HG03095 (cell line): ENCODE measurements around the gene LSAMP.

Experiments
- ATAC-seq: cut with Tn5 transposase; IDR thresholded peaks from one replicate; pipeline ENCODE4 v1.9.1; 2021; ENCODE audit warnings: moderate library complexity; ENCODE audit not compliant: unreplicated experiment

LSAMP gene

GRCh38 chr3:115982108-115982507 lies 463.2 kb downstream of the LSAMP start:
- ATAC-seq: no peak

- ATAC-seq: peak; percentile 46
Measured at GRCh38 chr3:115980709-115981108, 464.6 kb downstream of the LSAMP start.

- no peak for ATAC-seq
Measured at GRCh38 chr3:115977866-115978265, 467.4 kb downstream of the LSAMP start.

- no peak for ATAC-seq
Measured at GRCh38 chr3:115975796-115976195, 469.5 kb downstream of the LSAMP start.

- peak; percentile 70 for ATAC-seq
Measured at GRCh38 chr3:115975353-115975752, 469.9 kb downstream of the LSAMP start.

DNA sequence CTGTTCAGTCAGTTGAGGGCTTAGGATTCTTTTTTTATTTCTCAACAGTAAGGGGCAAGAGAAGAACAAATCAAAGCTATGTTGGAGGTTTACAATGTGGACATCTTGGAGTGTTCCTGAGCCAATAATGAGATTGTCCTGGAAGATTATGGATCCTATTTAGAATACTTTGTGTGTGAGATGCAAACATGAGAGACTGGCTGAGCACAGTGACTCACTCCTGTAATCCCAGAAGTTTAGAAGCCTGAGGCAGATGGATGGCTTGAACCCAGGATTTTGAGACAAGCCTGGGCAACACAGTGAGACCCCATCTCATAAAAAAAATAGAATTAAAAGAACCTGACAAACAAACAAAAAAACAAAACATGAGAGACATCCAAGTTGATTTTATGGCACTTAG lies 470.3 kb downstream of the LSAMP start:
- no peak for ATAC-seq

GRCh38 chr3:115968871-115969270 lies 476.4 kb downstream of the LSAMP start:
- no peak for ATAC-seq

GRCh38 chr3:115961380-115961779 lies 483.9 kb downstream of the LSAMP start:
- ATAC-seq: no peak

DNA sequence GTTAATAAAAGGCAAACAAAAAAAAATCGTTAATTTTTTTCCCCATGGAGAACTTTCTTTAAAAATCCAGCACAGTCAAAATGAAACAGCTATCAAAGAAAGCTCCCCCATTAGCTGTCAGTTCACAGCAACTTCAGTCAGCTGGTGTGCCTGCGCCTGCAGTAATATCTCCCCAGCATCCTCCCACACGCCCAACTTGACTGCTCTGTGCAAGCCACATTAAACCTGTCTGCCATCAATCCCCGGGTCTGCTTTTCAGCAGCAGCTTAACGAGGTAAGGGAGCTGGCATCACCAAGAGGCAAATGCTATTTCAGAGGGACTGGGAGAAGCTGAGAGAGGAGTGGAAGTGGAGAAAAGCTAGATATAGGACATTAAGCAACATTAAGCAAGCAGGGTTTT lies 484.5 kb downstream of the LSAMP start:
- ATAC-seq: peak; percentile 74

DNA sequence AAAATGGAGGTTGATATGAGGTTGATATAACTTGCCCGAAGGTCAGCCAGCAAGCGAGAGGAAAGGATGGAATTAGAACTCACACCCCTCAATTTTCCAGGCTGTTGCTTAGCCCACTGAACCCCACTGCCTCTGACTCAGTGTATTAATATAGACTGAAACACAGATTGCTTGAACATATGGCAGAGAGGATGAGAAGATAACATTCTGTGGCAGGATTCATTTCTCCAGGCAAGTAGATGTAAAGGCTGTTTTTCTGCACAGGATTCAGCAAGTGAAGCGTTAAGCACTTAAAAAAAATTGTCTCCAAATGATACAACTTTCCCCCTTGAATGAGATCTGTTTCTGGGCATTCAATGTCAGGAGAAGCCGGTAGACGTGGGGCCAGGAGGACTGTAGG lies 486.8 kb downstream of the LSAMP start:
- ATAC-seq: no peak

DNA sequence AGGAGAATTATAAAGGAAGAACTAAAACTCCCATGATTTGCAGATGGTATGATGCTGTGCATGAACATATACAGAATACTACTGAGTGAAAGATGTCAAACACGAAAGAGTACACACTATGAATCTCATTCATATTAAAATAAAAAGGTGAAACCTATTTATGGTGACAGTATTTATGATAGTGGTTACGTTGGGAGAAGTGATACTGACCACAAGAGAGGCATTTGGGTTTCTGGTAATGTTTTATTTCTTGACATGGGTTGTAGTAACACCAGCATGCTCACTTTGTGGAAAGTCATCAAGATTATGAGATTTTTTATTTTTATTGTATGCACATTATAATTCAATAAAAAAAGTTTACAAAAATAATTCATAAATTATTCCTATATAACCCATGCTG lies 498.0 kb downstream of the LSAMP start:
- ATAC-seq: no peak

DNA sequence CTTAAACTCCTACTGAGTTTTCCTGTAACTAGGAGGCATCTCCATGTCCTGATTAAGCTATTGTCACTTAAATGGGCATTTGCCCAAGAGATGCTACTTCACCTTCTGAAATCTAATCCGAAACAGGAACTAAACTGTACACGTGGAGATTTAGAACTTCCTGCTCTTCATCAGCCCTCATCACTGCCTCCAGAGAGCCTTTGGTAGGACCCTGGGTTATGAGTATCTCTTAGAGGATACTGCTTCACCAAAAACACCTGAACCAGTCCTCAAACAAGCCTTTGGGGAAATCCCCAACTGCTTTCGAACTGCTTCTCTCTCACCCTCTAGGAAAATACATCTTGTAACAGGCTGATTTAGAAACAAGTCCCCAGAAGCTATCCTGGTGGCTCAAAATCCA lies 501.7 kb downstream of the LSAMP start:
- ATAC-seq: peak; percentile 55

DNA sequence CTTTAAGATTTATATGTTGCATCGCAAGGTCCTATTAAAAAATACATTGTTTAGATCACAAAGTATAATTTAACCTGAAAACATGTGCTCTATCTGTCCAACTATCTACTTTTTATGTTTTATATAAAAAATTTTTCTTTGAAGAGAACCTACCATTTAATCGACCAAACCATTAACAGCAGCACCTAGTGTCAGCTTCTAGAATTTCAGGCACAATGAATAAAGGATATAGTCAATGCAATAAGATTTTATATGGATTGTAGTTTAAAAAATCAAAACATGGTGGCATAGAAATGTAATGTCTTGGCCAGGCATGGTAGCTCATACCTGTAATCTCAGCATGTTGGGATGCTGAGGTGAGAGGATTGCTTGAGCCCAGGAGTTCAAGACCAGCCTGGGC lies 508.2 kb downstream of the LSAMP start:
- no peak for ATAC-seq

GRCh38 chr3:115932807-115933206 lies 512.5 kb downstream of the LSAMP start:
- ATAC-seq: peak; percentile 66

DNA sequence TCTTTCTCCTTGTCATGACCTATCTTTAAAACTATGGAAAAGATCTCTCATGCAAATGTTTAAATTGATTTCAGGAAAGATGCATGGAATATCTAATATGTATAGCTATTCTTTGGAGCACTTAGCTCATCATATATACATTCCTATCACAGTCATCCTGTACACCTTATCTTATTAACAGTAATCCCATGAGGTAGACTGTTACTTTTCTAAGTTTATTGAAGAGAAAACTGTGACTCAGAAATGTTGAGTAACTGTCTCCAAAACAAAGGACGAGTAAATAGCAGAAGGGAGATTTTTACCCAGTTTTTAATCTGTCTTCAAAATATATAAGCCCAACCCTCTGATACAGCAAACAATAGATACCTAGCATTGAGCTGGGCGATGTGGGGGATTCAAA lies 513.7 kb downstream of the LSAMP start:
- no peak for ATAC-seq

- ATAC-seq: no peak
Measured at GRCh38 chr3:115930922-115931321, 514.4 kb downstream of the LSAMP start.

DNA sequence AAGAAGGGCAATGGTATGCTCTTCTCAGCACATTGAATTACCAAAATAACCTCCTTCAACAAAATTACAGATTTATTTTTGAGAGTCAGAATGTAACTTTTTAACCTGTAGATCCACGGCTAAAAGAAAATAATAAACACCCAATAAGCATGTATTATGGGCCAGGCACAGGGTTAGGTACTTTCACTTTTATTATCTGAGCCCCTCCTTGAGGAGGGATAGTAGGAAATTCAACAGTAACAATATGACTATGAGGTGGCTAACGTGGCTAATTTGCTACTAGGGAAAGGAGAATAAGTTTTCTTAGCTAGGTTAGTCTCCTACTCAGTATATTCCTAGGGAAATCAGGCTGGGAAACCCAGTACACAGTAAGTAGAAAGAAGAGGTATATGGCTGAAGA lies 515.1 kb downstream of the LSAMP start:
- no peak for ATAC-seq

GRCh38 chr3:115928376-115928775 lies 516.9 kb downstream of the LSAMP start:
- ATAC-seq: no peak

GRCh38 chr3:115927197-115927596 lies 518.1 kb downstream of the LSAMP start:
- ATAC-seq: no peak

DNA sequence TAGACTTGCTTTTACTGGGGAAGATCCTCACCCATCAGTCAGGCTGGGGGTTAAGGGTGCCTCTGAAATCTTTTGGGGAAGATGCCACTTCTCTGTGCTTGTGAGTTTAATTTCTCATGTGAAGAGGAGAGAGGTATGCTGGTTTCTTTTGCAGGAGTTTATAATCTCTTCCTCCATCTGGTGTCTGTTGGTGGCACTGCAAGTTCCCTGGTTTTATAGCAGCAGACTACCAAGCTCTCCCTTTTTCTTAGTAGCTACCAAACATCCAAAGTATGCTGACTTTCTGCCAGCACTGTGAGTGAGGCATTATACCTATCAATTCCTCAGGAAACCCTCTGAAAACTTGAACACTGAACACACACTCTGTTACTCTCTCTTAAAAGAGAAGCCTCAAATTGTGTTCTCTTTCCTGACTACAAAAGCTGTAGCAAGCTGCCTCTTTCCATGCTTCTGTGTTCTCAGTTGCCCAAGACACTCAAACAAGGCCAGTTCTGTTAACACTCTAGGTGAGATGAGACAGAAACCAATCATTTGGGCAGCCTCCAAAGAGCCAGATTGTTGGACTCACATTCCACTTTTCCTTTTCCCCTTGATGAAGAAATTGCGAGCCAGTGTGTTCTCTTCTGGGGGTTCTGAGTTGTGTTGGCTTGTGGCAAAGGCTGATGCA lies 522.5 kb downstream of the LSAMP start:
- no peak for ATAC-seq

DNA sequence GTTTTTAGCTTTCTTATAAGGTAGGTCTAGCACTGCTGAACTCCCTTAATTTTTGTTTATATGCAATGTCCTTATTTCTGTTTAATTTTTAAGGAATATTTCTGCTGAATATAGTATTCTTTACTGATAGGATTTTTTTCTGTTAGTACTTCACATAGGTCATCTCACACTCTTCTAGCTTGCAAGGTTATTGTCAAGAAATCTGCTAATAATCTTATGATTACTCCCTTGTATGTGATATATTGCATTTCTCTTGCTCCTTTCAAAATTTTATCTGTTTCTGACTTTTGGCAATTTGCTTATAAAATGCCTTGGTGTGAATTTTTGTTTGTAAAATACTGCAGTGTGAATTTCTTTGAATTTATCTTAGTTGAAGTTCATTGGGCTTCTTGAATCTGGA lies 523.6 kb downstream of the LSAMP start:
- no peak for ATAC-seq

DNA sequence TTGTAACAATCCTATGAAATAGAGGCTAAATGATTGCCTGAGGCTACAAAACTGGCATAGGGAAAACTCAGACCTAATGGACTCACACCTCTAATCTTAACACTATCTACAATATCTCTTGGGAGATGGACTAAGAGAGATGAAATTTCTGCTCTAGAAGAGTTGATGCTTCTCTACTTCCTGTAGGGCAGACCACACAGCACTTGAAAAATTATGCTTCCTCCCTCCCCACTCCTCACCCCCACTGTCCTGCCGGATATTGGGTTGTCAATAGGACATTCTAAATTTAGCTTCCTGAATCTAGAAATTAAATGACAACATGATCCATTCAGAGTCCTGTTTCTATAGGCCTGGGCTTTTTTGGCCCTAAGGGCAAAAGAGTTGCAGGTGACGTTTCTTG lies 526.4 kb downstream of the LSAMP start:
- ATAC-seq: no peak

DNA sequence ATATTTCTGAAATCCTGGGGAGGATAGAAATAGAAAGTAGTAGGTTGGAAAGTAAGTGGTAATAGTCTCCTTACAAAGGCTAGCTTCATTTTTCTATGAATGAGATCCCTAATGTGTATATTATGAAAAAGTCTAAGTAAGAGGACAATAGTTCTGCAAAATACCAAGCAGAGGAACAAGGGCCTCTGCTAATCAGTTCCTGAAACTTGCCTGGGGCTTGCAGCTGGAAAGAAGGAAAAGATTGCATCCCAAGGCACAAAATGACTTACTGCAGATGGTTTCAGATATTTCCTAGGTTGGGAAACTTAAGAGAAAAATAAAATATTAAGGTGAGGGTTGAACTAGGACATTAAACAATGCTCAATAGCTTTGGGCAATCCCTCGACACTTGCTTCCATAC lies 528.4 kb downstream of the LSAMP start:
- no peak for ATAC-seq
